ENCODE data around the gene ADAMTSL2.

The ADAMTSL2 gene

GRCh38 chr9:133529874-133530273 lies 4.6 kb upstream of the ADAMTSL2 start:
- DNase-seq (ENCODE audit: low read depth in 2 of 2, low spot score in 1 of 2), result no peak

GRCh38 chr9:133531293-133531692 lies 3.2 kb upstream of the ADAMTSL2 start:
- no peak for DNase-seq (ENCODE audit: low read depth in 2 of 2, low spot score in 1 of 2)

GRCh38 chr9:133532937-133533668 lies 1.4 kb upstream of the ADAMTSL2 start:
- peak; percentile 24 to 32 for DNase-seq (ENCODE audit: low read depth in 2 of 2, low spot score in 1 of 2)

- no peak for DNase-seq (ENCODE audit: low read depth in 2 of 2, low spot score in 1 of 2)
Observed at GRCh38 chr9:133533857-133534256, 647 bp upstream of the ADAMTSL2 start.

- no peak for DNase-seq (ENCODE audit: low read depth in 2 of 2, low spot score in 1 of 2)
Observed at GRCh38 chr9:133535306-133535877, 888 bp downstream of the ADAMTSL2 start.

- DNase-seq (ENCODE audit: low read depth in 2 of 2, low spot score in 1 of 2), result no peak
Observed at GRCh38 chr9:133536080-133536479, 1.6 kb downstream of the ADAMTSL2 start.

GRCh38 chr9:133536536-133536935 lies 2.0 kb downstream of the ADAMTSL2 start:
- DNase-seq (ENCODE audit: low read depth in 2 of 2, low spot score in 1 of 2), result no peak

GRCh38 chr9:133537257-133537656 lies 2.8 kb downstream of the ADAMTSL2 start:
- no peak for DNase-seq (ENCODE audit: low read depth in 2 of 2, low spot score in 1 of 2)

GRCh38 chr9:133538176-133538575 lies 3.7 kb downstream of the ADAMTSL2 start:
- no peak for DNase-seq (ENCODE audit: low read depth in 2 of 2, low spot score in 1 of 2)

GRCh38 chr9:133538851-133539833 lies 4.6 kb downstream of the ADAMTSL2 start:
- DNase-seq (ENCODE audit: low read depth in 2 of 2, low spot score in 1 of 2), result no peak

- no peak for DNase-seq (ENCODE audit: low read depth in 2 of 2, low spot score in 1 of 2)
Observed at GRCh38 chr9:133539991-133540697, 5.6 kb downstream of the ADAMTSL2 start.

- DNase-seq (ENCODE audit: low read depth in 2 of 2, low spot score in 1 of 2), result no peak
Observed at GRCh38 chr9:133540698-133541025, 6.2 kb downstream of the ADAMTSL2 start.

- no peak for DNase-seq (ENCODE audit: low read depth in 2 of 2, low spot score in 1 of 2)
Observed at GRCh38 chr9:133542002-133542401, 7.5 kb downstream of the ADAMTSL2 start.

GRCh38 chr9:133543772-133544467 lies 9.4 kb downstream of the ADAMTSL2 start:
- no peak for DNase-seq (ENCODE audit: low read depth in 2 of 2, low spot score in 1 of 2)

- no peak for DNase-seq (ENCODE audit: low read depth in 2 of 2, low spot score in 1 of 2)
Observed at GRCh38 chr9:133545494-133546286, 11.2 kb downstream of the ADAMTSL2 start.

- DNase-seq (ENCODE audit: low read depth in 2 of 2, low spot score in 1 of 2), result no peak
Observed at GRCh38 chr9:133546287-133546680, 11.8 kb downstream of the ADAMTSL2 start.

- no peak for DNase-seq (ENCODE audit: low read depth in 2 of 2, low spot score in 1 of 2)
Observed at GRCh38 chr9:133547116-133547515, 12.6 kb downstream of the ADAMTSL2 start.

- DNase-seq (ENCODE audit: low read depth in 2 of 2, low spot score in 1 of 2), result no peak
Observed at GRCh38 chr9:133551446-133551845, 16.9 kb downstream of the ADAMTSL2 start.

GRCh38 chr9:133552236-133552635 lies 17.7 kb downstream of the ADAMTSL2 start:
- DNase-seq (ENCODE audit: low read depth in 2 of 2, low spot score in 1 of 2), result no peak

- DNase-seq (ENCODE audit: low read depth in 2 of 2, low spot score in 1 of 2), result no peak
Observed at GRCh38 chr9:133553123-133553522, 18.6 kb downstream of the ADAMTSL2 start.

All from stimulated activated CD8-positive, alpha-beta memory T cell treated with anti-CD3 and anti-CD28 coated beads, Interleukin-4, amount 100 ng/mL, for 4 hours (primary cell).